T-cell (primary cell): Measurements from ENCODE around the gene SWT1. TPM values are rescaled to one million over a fixed set of nuclear protein-coding genes. Genes with fewer than 3 reads are reported as not detected.

Experiments
- ATAC-seq, 4 experiments: fragments of 200-7000 bp in 3 of 4; fragments of 150-1000 bp in 1 of 4; cut with Tn5 transposase; replicated peaks in 1 of 4; 1 replicate in 3 of 4; 2 replicates in 1 of 4; pipeline ENCODE4 v1.10.0; 2021; ENCODE audit warnings: moderate library complexity in 3 of 4, mild to moderate bottlenecking in 2 of 4, moderate number of reproducible peaks in 1 of 4
- CTCF ChIA-PET, 2 donors: fragments of 300-600 bp; sonication (Branson Sonifier 250); formaldehyde crosslinking; loops; one replicate each; lab custom pipeline; 2022; ENCODE audit warnings: antibody characterized with exemption in 2 of 2; lab: Charles Lee
- POLR2A ChIA-PET, 2 donors: fragments of 300-600 bp; sonication (Branson Sonifier 250); formaldehyde crosslinking; loops; one replicate each; lab custom pipeline; 2022; ENCODE audit warnings: antibody characterized with exemption in 2 of 2; lab: Charles Lee
- DNase-seq, 35 experiments: peaks; one replicate each; pipeline versions ENCODE4 v3.0.0 to v3.0.0-alpha.2; 2013 to 2023
- H3K27ac ChIP-seq: one replicate; pipeline ENCODE4 v1.5.1; 2013; ENCODE audit warnings: low read length
- H3K27me3 ChIP-seq, 2 experiments: replicated peaks in 1 of 2; 1 replicate in 1 of 2; 2 replicates in 1 of 2; pipeline versions ENCODE4 v1.6.1 to v1.7.0; 2013; ENCODE audit warnings: low read length in 1 of 2, mixed read lengths in 1 of 2; ENCODE audit not compliant: control insufficient read depth in 2 of 2, insufficient read depth in 2 of 2; ENCODE audit errors: extremely low read depth in 1 of 2
- H3K36me3 ChIP-seq, 2 donors: 1 replicate in 1 of 2; 2 replicates in 1 of 2; pipeline versions ENCODE4 v1.6.1 to v1.7.0; 2013; ENCODE audit warnings: low read length in 1 of 2; ENCODE audit not compliant: control insufficient read depth in 2 of 2, insufficient read depth in 1 of 2; ENCODE audit errors: extremely low read depth in 1 of 2
- H3K4me1 ChIP-seq, 2 experiments: 1 replicate in 1 of 2; 2 replicates in 1 of 2; pipeline versions ENCODE4 v1.6.1 to v1.7.0; 2013; ENCODE audit warnings: low read length in 2 of 2, mixed read lengths in 1 of 2; ENCODE audit not compliant: insufficient read depth in 2 of 2, control insufficient read depth in 1 of 2; ENCODE audit errors: extremely low read depth in 1 of 2
- H3K4me3 ChIP-seq, 2 donors: 1 replicate in 1 of 2; 2 replicates in 1 of 2; pipeline versions ENCODE4 v1.5.1 to v1.7.0; 2013; ENCODE audit warnings: mild to moderate bottlenecking in 2 of 2, low read length in 1 of 2, moderate library complexity in 1 of 2; ENCODE audit not compliant: control insufficient read depth in 1 of 2; ENCODE audit errors: extremely low read depth in 1 of 2
- H3K9me3 ChIP-seq: 2 replicates; pipeline ENCODE4 v1.7.0; 2013
- H3K27ac Mint-ChIP-seq, 2 donors: one replicate each; pipeline ENCODE4 v1.8.0; 2020 to 2021; ENCODE audit warnings: mild to moderate bottlenecking in 2 of 2, mixed read lengths in 2 of 2
- H3K27me3 Mint-ChIP-seq, 2 donors: one replicate each; pipeline ENCODE4 v1.8.0; 2021 to 2022; ENCODE audit warnings: mixed read lengths in 2 of 2
- H3K36me3 Mint-ChIP-seq: one replicate; pipeline ENCODE4 v1.8.0; 2021; ENCODE audit warnings: mixed read lengths
- H3K4me1 Mint-ChIP-seq, 3 donors: one replicate each; pipeline ENCODE4 v1.8.0; 2020 to 2022; ENCODE audit warnings: mixed read lengths in 3 of 3, mild to moderate bottlenecking in 1 of 3
- H3K4me3 Mint-ChIP-seq, 3 donors: one replicate each; pipeline ENCODE4 v1.8.0; 2020 to 2022; ENCODE audit warnings: mild to moderate bottlenecking in 3 of 3, mixed read lengths in 3 of 3, moderate library complexity in 3 of 3
- H3K9me3 Mint-ChIP-seq, 3 donors: one replicate each; pipeline ENCODE4 v1.8.0; 2020 to 2022; ENCODE audit warnings: mixed read lengths in 3 of 3
- WGBS: methylation state at CpG from one replicate; pipeline ENCODE4 v1.1.5; 2013; ENCODE audit warnings: missing lambda C conversion rate; ENCODE audit not compliant: insufficient coverage; 5-methylcytosine and 5-hydroxymethylcytosine counted together
- total RNA-seq, 35 experiments: library from RNA in 6 of 35; stranded (reverse) in 6 of 35; fragments of 120-200 nt in 1 of 35; gene quantifications; one replicate each; pipeline versions ENCODE4 v1.2.1 to v1.2.4 and lab custom pipeline; 2013 to 2026

The SWT1 gene
- total RNA-seq, 5 donors from 2014 or later (not counting 1 experiment from before 2014, with no cell fraction given) = 6.4 to 9.8 (median 8.5) TPM

DNA sequence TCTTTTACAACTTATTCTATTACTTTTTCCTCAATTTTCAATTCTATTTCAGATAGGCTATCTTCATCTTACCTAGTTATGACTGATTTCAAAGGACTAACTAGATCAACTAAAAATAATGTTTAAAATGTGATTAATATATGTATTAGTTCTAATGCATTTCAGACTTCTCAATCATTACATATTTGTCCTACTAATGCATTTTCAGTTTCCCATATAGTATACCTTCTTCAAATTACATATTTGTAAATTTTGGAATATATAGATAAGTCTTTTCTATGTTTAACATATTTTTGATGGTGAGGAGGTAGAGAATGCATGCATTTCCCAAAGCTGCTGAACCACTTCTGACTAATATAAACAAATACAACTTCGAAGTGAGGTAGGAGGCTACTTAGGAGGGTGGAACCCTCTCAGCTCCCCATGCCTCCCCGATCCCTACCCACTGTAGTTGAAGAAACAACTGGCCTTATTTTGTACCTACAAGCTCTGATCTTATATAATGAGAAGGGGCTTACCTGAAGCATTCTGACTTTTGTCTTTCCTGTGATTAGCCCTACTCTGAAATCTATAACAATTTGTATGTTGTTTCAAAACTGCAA is 2.0 kb upstream of the SWT1 start:
- H3K27me3 ChIP-seq = no peaks in the 10 kb centered on the region
- ChIA-PET POLR2A (interaction anchor here (0.9 to 1.2 kb wide), 3 partner anchors 15 to 399 kb away, joined by 3 read pairs; partner anchors contain the start of gene IVNS1ABP (in 1 of the 2)), CTCF (interaction anchor here (1.0 to 1.3 kb wide), 3 partner anchors 12 to 15 kb away, joined by 3 to 5 read pairs (median 4); no protein-coding TSS in a partner anchor)
- Mint-ChIP-seq H3K27me3 (no peaks in the 10 kb centered on the region), H3K9me3 (no peaks in the 10 kb centered on the region), H3K27ac (peak overlapping the region; percentile 95 to 99), H3K4me1 (peaks cover 47 to 54% (median 53%) of the 10 kb centered on the region in 3 donors), H3K4me3 (peak overlapping the region; percentile 98 to 100 (median 98)), H3K36me3 (peaks cover 18% of the 10 kb centered on the region)
- ATAC-seq (no peak), DNase-seq (peak in 1 of 35 experiments; percentile 6)
- peaks cover 11 to 25% of the 10 kb centered on the region in 2 experiments for H3K4me1 ChIP-seq
- H3K36me3 ChIP-seq = peaks cover 0 to 8% of the 10 kb centered on the region in 2 donors
- H3K27ac ChIP-seq = peak overlapping the region; percentile 99
- H3K9me3 ChIP-seq = no peaks in the 10 kb centered on the region
- no peak overlapping the region for H3K4me3 ChIP-seq
- no CpG with 5 or more reads among the region's 2 CpGs for WGBS

DNA sequence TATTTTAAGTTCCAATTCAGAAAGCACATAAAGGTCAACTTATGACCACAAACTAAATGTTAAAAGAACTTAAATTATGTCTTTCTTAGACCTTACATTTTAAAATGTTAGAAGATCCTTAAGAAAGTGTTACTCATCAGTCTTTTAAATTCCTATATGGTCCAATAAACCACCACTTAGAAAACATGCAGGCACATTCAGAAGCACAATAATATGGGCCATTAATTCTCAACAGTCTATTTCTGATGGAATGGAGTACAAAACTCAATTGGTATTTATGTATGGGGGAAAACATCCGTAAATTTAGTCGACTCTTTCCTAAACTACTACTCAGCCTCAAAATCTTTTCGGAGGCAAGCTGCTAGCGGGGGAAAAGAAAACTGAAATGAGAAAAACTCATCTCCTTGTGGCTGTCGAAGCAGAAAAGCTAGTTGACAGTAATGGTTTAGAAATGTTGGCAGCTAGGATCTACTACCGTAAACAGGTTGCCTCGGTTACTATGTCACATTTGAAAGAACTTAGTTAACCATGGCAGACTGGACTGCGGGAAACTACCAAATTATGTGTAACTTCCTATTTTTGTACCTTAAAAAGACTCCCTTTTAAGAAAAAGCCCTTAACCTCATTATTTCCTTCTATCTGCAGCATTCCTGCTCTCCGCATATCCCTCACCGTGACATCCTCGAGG is 1.2 kb upstream of the SWT1 start:
- peak overlapping the region; percentile 99 for H3K27ac ChIP-seq
- H3K4me1 ChIP-seq = peaks cover 11 to 25% of the 10 kb centered on the region in 2 experiments
- CTCF ChIA-PET = interaction anchor here (0.7 to 3.9 kb wide), 2 partner anchors 14 to 229 kb away, joined by 3 to 28 read pairs; no protein-coding TSS in a partner anchor
- peaks cover 14% of the 10 kb centered on the region for H3K36me3 Mint-ChIP-seq
- no peaks in the 10 kb centered on the region for H3K9me3 Mint-ChIP-seq
- no peaks in the 10 kb centered on the region for H3K27me3 ChIP-seq
- H3K4me3 Mint-ChIP-seq = peak overlapping the region; percentile 98 to 100 (median 98)
- peak overlapping the region; percentile 97 to 99 for H3K4me3 ChIP-seq
- no peaks in the 10 kb centered on the region for H3K27me3 Mint-ChIP-seq
- peaks cover 50 to 56% (median 55%) of the 10 kb centered on the region in 3 donors for H3K4me1 Mint-ChIP-seq
- POLR2A ChIA-PET = interaction anchor here (0.7 to 1.1 kb wide), 6 partner anchors 9 to 400 kb away, joined by 3 to 9 read pairs (median 4); partner anchors contain the start of gene RNF2 (in 1 of the 2)
- peaks cover 0 to under 1% of the 10 kb centered on the region in 2 donors for H3K36me3 ChIP-seq
- ATAC-seq = no peak
- no peaks in the 10 kb centered on the region for H3K9me3 ChIP-seq
- 2% methylated on average over 5 of the region's 11 CpGs for WGBS
- DNase-seq = peak in 6 of 35 experiments; percentile 3 to 65 (median 10)
- peak overlapping the region; percentile 95 to 99 for H3K27ac Mint-ChIP-seq

DNA sequence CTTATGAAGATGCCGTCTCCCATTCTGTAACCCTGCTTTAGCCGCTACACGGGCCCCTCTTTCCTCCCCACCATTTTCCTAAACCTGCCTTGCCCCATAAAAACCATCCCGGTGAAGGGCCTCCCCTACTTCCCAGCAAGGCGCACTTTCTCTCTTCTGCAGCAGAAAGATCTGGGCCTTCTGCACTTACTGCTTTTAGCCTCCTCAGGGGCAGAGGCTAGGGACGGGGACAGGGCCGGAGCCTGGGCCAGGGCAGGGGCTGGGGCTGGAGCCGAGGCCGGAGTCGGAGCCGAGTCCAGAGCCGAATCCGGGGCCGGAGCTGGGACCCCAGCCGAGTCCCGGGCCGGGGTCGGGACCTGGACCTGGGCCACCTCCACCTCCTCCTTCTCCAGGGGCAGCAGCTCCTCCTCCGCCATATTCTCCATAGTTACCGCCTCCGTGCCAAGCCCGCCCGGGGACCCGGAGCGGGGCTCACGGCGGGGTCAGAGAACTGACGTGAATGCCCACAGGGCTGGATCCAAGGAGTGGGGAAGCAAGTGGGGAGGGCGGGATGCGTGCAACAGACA is 596 bp upstream of the SWT1 start:
- Mint-ChIP-seq H3K4me3 (peak overlapping the region; percentile 98 to 100 (median 98)), H3K9me3 (no peaks in the 10 kb centered on the region), H3K27ac (peak overlapping the region; percentile 95 to 99), H3K4me1 (peaks cover 50 to 53% (median 52%) of the 10 kb centered on the region in 3 donors), H3K27me3 (no peaks in the 10 kb centered on the region), H3K36me3 (peaks cover 14% of the 10 kb centered on the region)
- ATAC-seq = peak; percentile 36 to 41 (median 40)
- 2% methylated on average over 14 of the region's 30 CpGs for WGBS
- Histone ChIP-seq H3K9me3 (no peaks in the 10 kb centered on the region), H3K4me1 (peaks cover 11 to 25% of the 10 kb centered on the region in 2 experiments), H3K4me3 (peak overlapping the region; percentile 97 to 99), H3K27ac (peak overlapping the region; percentile 99), H3K36me3 (no peaks in the 10 kb centered on the region), H3K27me3 (no peaks in the 10 kb centered on the region)
- ChIA-PET CTCF (interaction anchor here in 1 of 2 donors (3.9 kb wide), 1 partner anchor 13 kb away, joined by 28 read pairs; no protein-coding TSS in a partner anchor), POLR2A (interaction anchor here (0.5 to 1.0 kb wide), 5 partner anchors 10 to 359 kb away, joined by 3 to 9 read pairs (median 4); partner anchors contain the start of gene RNF2 (in 1 of the 2))
- DNase-seq = peak in 10 of 35 experiments; percentile 1 to 56 (median 11)

DNA sequence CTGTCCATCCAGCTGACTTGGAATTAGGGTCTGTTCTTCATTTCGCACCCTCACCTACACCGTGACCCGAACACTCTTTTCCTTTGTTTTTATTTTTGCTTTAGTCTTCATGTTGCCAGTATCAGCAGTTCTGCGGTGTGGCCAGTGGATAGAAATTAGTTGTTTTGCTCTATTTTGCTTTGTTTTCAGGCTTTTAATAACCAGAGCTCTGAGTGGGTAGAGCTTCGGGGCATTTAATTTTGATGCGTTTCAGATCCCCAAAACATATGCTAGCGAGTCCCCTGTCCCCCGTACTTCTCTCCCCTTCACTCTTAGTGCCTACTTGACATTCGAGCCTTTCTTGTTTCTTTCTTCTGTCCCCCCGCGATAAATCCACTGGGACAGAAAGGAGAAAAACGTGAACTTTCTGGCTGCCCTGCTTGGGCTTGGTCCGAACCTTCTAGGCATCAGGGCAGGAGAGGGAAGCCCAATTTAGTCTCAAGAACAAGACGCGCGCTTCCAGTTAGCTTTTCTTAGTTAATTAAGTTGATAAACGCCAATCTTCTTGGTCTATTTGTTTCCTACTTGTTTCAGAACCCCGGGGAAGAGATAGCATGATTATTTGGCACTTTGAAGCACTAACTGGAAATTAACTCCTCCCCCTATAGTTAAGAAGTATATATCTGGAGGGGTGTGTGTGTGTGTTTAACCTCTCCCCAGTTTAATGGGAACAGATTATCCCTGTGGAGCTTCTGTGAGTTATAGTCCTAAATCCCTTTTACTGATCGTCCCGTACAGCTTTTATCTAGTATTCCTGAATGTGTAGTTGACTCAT is 839 bp downstream of the SWT1 start:
- peaks cover 11 to 25% of the 10 kb centered on the region in 2 experiments for H3K4me1 ChIP-seq
- CTCF ChIA-PET = interaction anchor here (0.5 to 3.9 kb wide), 9 partner anchors 10 to 784 kb away, joined by 3 to 28 read pairs (median 3); no protein-coding TSS in a partner anchor
- Mint-ChIP-seq H3K9me3 (no peaks in the 10 kb centered on the region), H3K36me3 (peaks cover 15% of the 10 kb centered on the region), H3K4me3 (peak overlapping the region; percentile 98 to 100 (median 98)), H3K27me3 (no peaks in the 10 kb centered on the region), H3K27ac (peak overlapping the region; percentile 97 to 99), H3K4me1 (peaks cover 43 to 46% (median 45%) of the 10 kb centered on the region in 3 donors)
- peak overlapping the region; percentile 99 for H3K27ac ChIP-seq
- DNase-seq (peak in 2 of 35 experiments; percentile 10 to 18), ATAC-seq (no peak)
- 0% methylated on average over 5 of the region's 20 CpGs for whole genome bisulfite sequencing
- no peaks in the 10 kb centered on the region for H3K36me3 ChIP-seq
- H3K9me3 ChIP-seq = no peaks in the 10 kb centered on the region
- POLR2A ChIA-PET = interaction anchor here (0.7 to 2.1 kb wide), 3 partner anchors 109 to 160 kb away, joined by 4 to 15 read pairs (median 7); partner anchors contain the start of gene IVNS1ABP (in 1 of the 2)
- no peaks in the 10 kb centered on the region for H3K27me3 ChIP-seq
- H3K4me3 ChIP-seq = peak overlapping the region; percentile 97 to 99

DNA sequence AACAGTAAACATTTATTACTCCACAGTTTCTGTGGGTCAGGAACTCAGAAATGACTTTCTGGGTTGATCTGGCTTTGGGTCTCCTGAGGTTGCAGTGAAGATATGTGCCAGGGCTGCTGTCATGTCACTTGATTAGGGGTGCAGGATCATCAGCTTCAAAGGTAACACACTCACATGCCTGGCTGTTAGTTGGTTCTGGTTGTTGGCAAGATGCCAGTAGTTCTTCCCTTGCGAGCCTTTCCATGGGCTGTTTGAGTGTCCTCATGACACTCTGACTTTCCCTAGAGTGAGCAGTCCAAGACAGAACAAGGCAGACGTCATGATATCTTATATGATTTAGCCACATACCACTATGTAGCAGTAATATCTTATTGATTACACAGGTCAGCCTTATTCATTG is 1.8 kb downstream of the SWT1 start:
- POLR2A ChIA-PET = interaction anchor here (0.6 to 2.1 kb wide), 6 partner anchors 11 to 187 kb away, joined by 4 to 15 read pairs (median 6); partner anchors contain the start of gene IVNS1ABP (in 1 of the 2)
- H3K9me3 Mint-ChIP-seq = no peaks in the 10 kb centered on the region
- WGBS = 90% methylated on average over 1 of the region's 2 CpGs
- H3K27me3 Mint-ChIP-seq = no peaks in the 10 kb centered on the region
- ATAC-seq (no peak), DNase-seq (no peak)
- H3K36me3 ChIP-seq = no peaks in the 10 kb centered on the region
- peaks cover 11 to 22% of the 10 kb centered on the region in 2 experiments for H3K4me1 ChIP-seq
- no peak overlapping the region for H3K27ac ChIP-seq
- H3K27ac Mint-ChIP-seq = no peak overlapping the region
- CTCF ChIA-PET = interaction anchor here (0.6 to 3.9 kb wide), 10 partner anchors 11 to 1914 kb away, joined by 3 to 28 read pairs (median 4); partner anchors contain the start of gene NIBAN1 (in 1 of the 2)
- no peaks in the 10 kb centered on the region for H3K27me3 ChIP-seq
- no peaks in the 10 kb centered on the region for H3K9me3 ChIP-seq
- H3K4me1 Mint-ChIP-seq = peaks cover 33 to 38% (median 38%) of the 10 kb centered on the region in 3 donors
- no peak overlapping the region for H3K4me3 ChIP-seq
- H3K36me3 Mint-ChIP-seq = peaks cover 19% of the 10 kb centered on the region
- H3K4me3 Mint-ChIP-seq = peak overlapping the region; percentile 39 to 100 (median 44)
